IMR-90 (cell line): ENCODE results near the gene MINAR2. TPM values are rescaled to one million over a fixed set of nuclear protein-coding genes. Genes with fewer than 3 reads are reported as not detected.

ENCODE experiments used
- ATAC-seq: fragments of 200-7000 bp; cut with Tn5 transposase; 2 replicates; pipeline ENCODE4 v1.9.1; 2020; ENCODE audit warnings: low read depth, mild to moderate bottlenecking, moderate library complexity
- BruUV-seq: library from RNA; stranded (reverse); fragments of 400-500 nt; replicated peaks from 2 replicates; lab custom pipeline; 2021; lab: Mats Ljungman, UMichigan
- CTCF ChIA-PET: fragments of 300-600 bp; formaldehyde crosslinking; extraction: SDS; loops from one replicate; lab custom pipeline; 2021; ENCODE audit warnings: antibody characterized with exemption; lab: Yijun Ruan, JAX
- POLR2A ChIA-PET: fragments of 300-600 bp; sonication (Branson Sonifier 250); formaldehyde crosslinking; loops from one replicate; lab custom pipeline; 2022; ENCODE audit warnings: antibody characterized with exemption; ENCODE audit not compliant: unreplicated experiment; lab: Charles Lee
- DNase-seq: peaks from one replicate; pipeline ENCODE4 v3.0.0; 2013
- H2AFZ ChIP-seq: replicated peaks from 2 replicates; pipeline ENCODE3; 2013; ENCODE audit warnings: low read length, mild to moderate bottlenecking; ENCODE audit not compliant: poor library complexity
- H2AK5ac ChIP-seq: 2 replicates; pipeline ENCODE4 v1.6.1; 2013; ENCODE audit warnings: low read depth, low read length, inconsistent platforms
- H2AK9ac ChIP-seq: replicated peaks from 2 replicates; pipeline ENCODE3; 2013; ENCODE audit warnings: mild to moderate bottlenecking, low read depth, low read length, moderate library complexity; ENCODE audit not compliant: poor library complexity
- H2BK120ac ChIP-seq: 2 replicates; pipeline ENCODE4 v1.6.1; 2013; ENCODE audit warnings: low read depth, low read length, inconsistent platforms
- H2BK15ac ChIP-seq: 3 replicates; pipeline ENCODE4 v1.6.1; 2013; ENCODE audit warnings: low read depth, low read length, inconsistent platforms
- H2BK20ac ChIP-seq: 2 replicates; pipeline ENCODE4 v1.6.1; 2013; ENCODE audit warnings: low read depth, mild to moderate bottlenecking, inconsistent platforms, low read length, moderate library complexity
- H2BK5ac ChIP-seq: 2 replicates; pipeline ENCODE4 v1.6.1; 2013; ENCODE audit warnings: mild to moderate bottlenecking, low read depth, low read length, inconsistent platforms; ENCODE audit not compliant: poor library complexity, severe bottlenecking
- H3K14ac ChIP-seq: replicated peaks from 2 replicates; pipeline ENCODE4 v1.6.1; 2013; ENCODE audit warnings: low read depth, low read length, inconsistent platforms
- H3K18ac ChIP-seq: 2 replicates; pipeline ENCODE4 v1.6.1; 2013; ENCODE audit warnings: low read depth, low read length, control low read depth
- H3K23ac ChIP-seq: 2 replicates; pipeline ENCODE4 v1.6.1; 2013; ENCODE audit warnings: low read depth, low read length, inconsistent platforms
- H3K27ac ChIP-seq: 2 replicates; pipeline ENCODE4 v1.5.1; 2013; ENCODE audit warnings: mild to moderate bottlenecking, control low read depth, low read length; ENCODE audit not compliant: insufficient read depth
- H3K27me3 ChIP-seq: 2 replicates; pipeline ENCODE4 v1.6.1; 2013; ENCODE audit warnings: low read length; ENCODE audit not compliant: control insufficient read depth, insufficient read depth
- H3K36me3 ChIP-seq: 2 replicates; pipeline ENCODE4 v1.6.1; 2013; ENCODE audit warnings: low read length, mixed read lengths; ENCODE audit not compliant: control insufficient read depth, insufficient read depth
- H3K4ac ChIP-seq: 2 replicates; pipeline ENCODE4 v1.6.1; 2013; ENCODE audit warnings: low read depth, low read length, inconsistent platforms
- H3K4me1 ChIP-seq: 2 replicates; pipeline ENCODE4 v1.6.1; 2013; ENCODE audit warnings: low read length, mixed read lengths; ENCODE audit not compliant: control insufficient read depth, insufficient read depth
- H3K4me2 ChIP-seq: 2 replicates; pipeline ENCODE4 v1.6.1; 2013; ENCODE audit warnings: low read depth, mild to moderate bottlenecking, control low read depth, low read length, moderate library complexity
- H3K4me3 ChIP-seq: 2 replicates; pipeline ENCODE4 v1.5.1; 2013; ENCODE audit warnings: low read depth, mild to moderate bottlenecking, control low read depth, low read length, moderate library complexity; ENCODE audit not compliant: insufficient read depth
- H3K56ac ChIP-seq: 2 replicates; pipeline ENCODE4 v1.6.1; 2013; ENCODE audit warnings: low read length, inconsistent platforms; ENCODE audit not compliant: insufficient read depth; ENCODE audit errors: extremely low read depth
- H3K79me1 ChIP-seq, 2 experiments: 2 replicates each; pipeline ENCODE4 v1.6.1; 2013; ENCODE audit warnings: low read length in 2 of 2, inconsistent platforms in 1 of 2, low read depth in 1 of 2
- H3K9ac ChIP-seq: 2 replicates; pipeline ENCODE4 v1.6.1; 2013; ENCODE audit warnings: low read depth, low read length, control low read depth
- H3K9me1 ChIP-seq: 2 replicates; pipeline ENCODE4 v1.6.1; 2013; ENCODE audit warnings: low read length, inconsistent platforms; ENCODE audit not compliant: insufficient read depth
- H3K9me3 ChIP-seq: 2 replicates; pipeline ENCODE4 v1.6.1; 2013; ENCODE audit warnings: low read length; ENCODE audit not compliant: control insufficient read depth, insufficient read depth
- H4K20me1 ChIP-seq: 2 replicates; pipeline ENCODE4 v1.6.1; 2013; ENCODE audit warnings: low read length, inconsistent platforms; ENCODE audit not compliant: insufficient read depth
- H4K5ac ChIP-seq: 2 replicates; pipeline ENCODE4 v1.6.1; 2013; ENCODE audit warnings: mild to moderate bottlenecking, low read depth, low read length, control low read depth
- H4K8ac ChIP-seq, 2 experiments: 2 replicates each; pipeline ENCODE4 v1.6.1; 2013; ENCODE audit warnings: low read depth in 2 of 2, low read length in 2 of 2, control low read depth in 1 of 2, inconsistent platforms in 1 of 2
- H4K91ac ChIP-seq: 2 replicates; pipeline ENCODE4 v1.6.1; 2013; ENCODE audit warnings: low read depth, low read length, inconsistent platforms; ENCODE audit not compliant: insufficient read depth
- CHD1 ChIP-seq: IDR thresholded peaks from 2 replicates; pipeline ENCODE4 v1.6.1; 2012; ENCODE audit warnings: low read depth, low read length, improper control_type of control experiment
- ELK1 ChIP-seq: fragments of 150-350 bp; IDR thresholded peaks from 2 replicates; pipeline ENCODE4 v1.6.1; 2016; ENCODE audit warnings: low read depth, mild to moderate bottlenecking, low read length, moderate library complexity, borderline replicate concordance
- FOS ChIP-seq: fragments of 150-350 bp; IDR thresholded peaks from 2 replicates; pipeline ENCODE4 v1.6.1; 2016; ENCODE audit warnings: low read depth, low read length
- MAZ ChIP-seq: IDR thresholded peaks from 2 replicates; pipeline ENCODE4 v1.6.1; 2012; ENCODE audit warnings: low read depth, mild to moderate bottlenecking, low read length, improper control_type of control experiment, moderate library complexity, borderline replicate concordance
- MXI1 ChIP-seq: IDR thresholded peaks from 2 replicates; pipeline ENCODE4 v1.6.1; 2012; ENCODE audit warnings: low read depth, mild to moderate bottlenecking, low read length, moderate library complexity, borderline replicate concordance
- RAD21 ChIP-seq: IDR thresholded peaks from 2 replicates; pipeline ENCODE4 v1.6.1; 2012; ENCODE audit warnings: low read length, improper control_type of control experiment
- RFX5 ChIP-seq: IDR thresholded peaks from 2 replicates; pipeline ENCODE4 v1.8.0; 2012; ENCODE audit warnings: low read depth, mild to moderate bottlenecking, low read length, moderate library complexity
- USF2 ChIP-seq: fragments of 150-350 bp; IDR thresholded peaks from 2 replicates; pipeline ENCODE4 v1.6.1; 2017; ENCODE audit warnings: mild to moderate bottlenecking, antibody characterized with exemption, low read length, low read depth
- WGBS, 2 experiments: methylation state at CpG; one replicate each; pipeline versions ENCODE4 v1.1.5 to v1.1.7; 2013; ENCODE audit warnings: missing lambda C conversion rate in 2 of 2; ENCODE audit not compliant: insufficient read length in 1 of 2; ENCODE audit errors: extremely low coverage in 2 of 2; 5-methylcytosine and 5-hydroxymethylcytosine counted together
- dilution Hi-C: fragments of 300-500 bp; cut with HindIII; formaldehyde crosslinking; loops from one replicate; pipeline ENCODE4 v1.14.3; 2018; ENCODE audit warnings: low sequenced_read_pairs; ENCODE audit not compliant: unreplicated experiment
- in situ Hi-C: fragments of 300-500 bp; cut with MboI; formaldehyde crosslinking; loops from 3 replicates; pipeline ENCODE4 v1.14.3; 2019; ENCODE audit warnings: low sequenced_read_pairs, inconsistent platforms, mixed read lengths
- intact Hi-C: fragments of 100-400 bp; cut with micrococcal nuclease; formaldehyde crosslinking; loops from 2 replicates; pipeline ENCODE4 v1.10.0; 2022
- polyA plus RNA-seq, 3 experiments: library from polyadenylated mRNA; depleted of rRNA; stranded (reverse); fragments of >200 nt; gene quantifications; 2 replicates each; pipeline ENCODE4 v1.2.3, GENCODE V29; 2012; ENCODE audit warnings: low replicate concordance in 1 of 3
- total RNA-seq: library from RNA; depleted of rRNA; stranded (reverse); fragments of >200 nt; gene quantifications from 2 replicates; pipeline ENCODE4 v1.2.3, GENCODE V29; 2012

Gene MINAR2
- total and polyA plus RNA-seq, 2 of the 4 experiments (the other 2 are of a cell fraction): not detected

GRCh38 chr5:129768735-129769134 lies 20.8 kb downstream of the MINAR2 start:
- WGBS, 2 experiments: no CpG with 5 or more reads among the region's 6 CpGs
- no TSS peak for BruUV-seq
- intact Hi-C loops: loop anchor here (1.0 to 5.0 kb wide), 9 partner anchors 104 to 1556 kb away; partner anchors contain the start of gene ADAMTS19

More at GRCh38 chr5:129768735-129769134, 20.8 kb downstream of the MINAR2 start:
- POLR2A ChIA-PET: no interaction called here
- Histone ChIP-seq H3K79me1 (no peaks in the 10 kb centered on the region), H4K20me1 (no peaks in the 10 kb centered on the region), H2AK5ac (no peak overlapping the region), H2BK15ac (no peak overlapping the region), H3K9ac (no peak overlapping the region), H2BK120ac (no peak overlapping the region), H4K8ac (no peak overlapping the region), H2AFZ (no peak overlapping the region), H3K9me1 (no peaks in the 10 kb centered on the region), H2BK20ac (no peak overlapping the region), H3K4me3 (no peak overlapping the region), H4K91ac (no peak overlapping the region), H4K5ac (no peak overlapping the region), H3K23ac (no peak overlapping the region), H3K9me3 (no peaks in the 10 kb centered on the region), H3K4me2 (no peak overlapping the region), H3K27me3 (no peaks in the 10 kb centered on the region), H3K36me3 (no peaks in the 10 kb centered on the region), H3K14ac (no peak overlapping the region), H3K56ac (no peak overlapping the region), H2BK5ac (no peak overlapping the region), H3K4me1 (no peaks in the 10 kb centered on the region), H3K18ac (no peak overlapping the region), H3K4ac (no peak overlapping the region), H3K27ac (no peak overlapping the region), H2AK9ac (no peak overlapping the region)
- ATAC-seq (no peak), DNase-seq (no peak)
- dilution Hi-C loops: no loop called here
- TF ChIP-seq MAZ (no peak), USF2 (no peak), RAD21 (no peak), CHD1 (no peak), RFX5 (no peak), MXI1 (no peak), ELK1 (no peak), FOS (no peak)
- CTCF ChIA-PET: interaction anchor here (0.5 to 1.1 kb wide), 11 partner anchors 9 to 865 kb away, joined by 3 to 9 read pairs (median 3); no protein-coding TSS in a partner anchor
- in situ Hi-C loops: no loop called here
